ACHN (cell line): ENCODE measurements around the gene PNMA6E.

ENCODE experiments used
- DNase-seq: peaks from one replicate; pipeline ENCODE4 v3.0.0-alpha.2; 2015
- in situ Hi-C: cut with HindIII; loops from 2 replicates; pipeline ENCODE4 v1.10.0; 2017; ENCODE audit warnings: low sequenced_read_pairs, low pct_ligation_motif_present, low pct_unique_long_range_greater_than_20kb

Gene PNMA6E

DNA sequence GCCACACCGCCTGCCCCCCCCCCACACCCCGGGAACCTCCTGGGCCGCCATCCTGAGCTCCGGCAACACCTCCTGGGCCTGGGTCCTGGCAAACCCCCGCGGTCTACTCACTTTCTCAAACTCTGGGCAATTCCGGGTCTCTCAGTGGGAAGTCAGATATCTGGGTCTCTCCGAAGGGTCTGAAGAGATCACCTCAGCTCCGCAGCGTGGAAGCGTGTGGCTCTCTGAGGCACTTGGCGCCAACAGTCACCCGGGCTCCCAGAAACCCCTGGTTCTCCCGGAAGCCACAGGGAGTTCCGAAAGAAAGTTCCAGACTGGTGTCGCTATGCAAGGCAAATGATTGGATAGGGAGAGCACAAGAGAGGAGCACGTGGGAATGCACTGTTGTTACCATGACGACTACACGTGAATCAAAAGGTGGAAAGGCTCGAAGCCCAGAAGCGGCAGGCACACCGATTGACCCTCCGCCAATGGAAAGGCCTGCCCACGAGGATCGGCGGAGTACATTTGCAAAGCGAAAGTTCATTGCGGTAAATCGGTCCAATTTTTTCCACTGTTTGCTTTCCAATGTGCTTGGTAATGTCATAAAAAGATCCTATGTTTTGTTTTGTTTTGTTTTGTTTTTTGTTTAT, at the start of gene PNMA6E:
Gene PNMA6E (minus strand): TSS at position 218 of the 632 bp plus-strand sequence. CDS start 2,501 bp downstream, outside the sequence.
- in situ Hi-C loops: no loop called here
- DNase-seq: no peak

DNA sequence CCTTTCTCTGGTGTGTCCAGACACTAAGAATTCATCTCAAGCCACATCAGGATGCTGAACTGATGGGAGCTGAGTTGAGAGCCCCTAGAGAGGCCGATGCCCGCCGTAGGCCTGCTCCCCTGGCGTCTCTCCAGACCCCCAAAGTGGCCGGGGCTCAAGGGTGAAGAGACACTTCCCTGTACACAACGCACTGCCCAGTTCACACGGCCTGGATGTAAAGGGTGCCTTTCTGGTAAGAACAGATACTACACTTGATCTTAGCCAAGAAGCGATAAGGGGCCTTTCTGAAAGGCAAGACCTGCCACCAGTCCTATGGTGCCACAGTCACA, 49.8 kb upstream of the PNMA6E start:
- DNase-seq: no peak
- in situ Hi-C loops: no loop called here

DNA sequence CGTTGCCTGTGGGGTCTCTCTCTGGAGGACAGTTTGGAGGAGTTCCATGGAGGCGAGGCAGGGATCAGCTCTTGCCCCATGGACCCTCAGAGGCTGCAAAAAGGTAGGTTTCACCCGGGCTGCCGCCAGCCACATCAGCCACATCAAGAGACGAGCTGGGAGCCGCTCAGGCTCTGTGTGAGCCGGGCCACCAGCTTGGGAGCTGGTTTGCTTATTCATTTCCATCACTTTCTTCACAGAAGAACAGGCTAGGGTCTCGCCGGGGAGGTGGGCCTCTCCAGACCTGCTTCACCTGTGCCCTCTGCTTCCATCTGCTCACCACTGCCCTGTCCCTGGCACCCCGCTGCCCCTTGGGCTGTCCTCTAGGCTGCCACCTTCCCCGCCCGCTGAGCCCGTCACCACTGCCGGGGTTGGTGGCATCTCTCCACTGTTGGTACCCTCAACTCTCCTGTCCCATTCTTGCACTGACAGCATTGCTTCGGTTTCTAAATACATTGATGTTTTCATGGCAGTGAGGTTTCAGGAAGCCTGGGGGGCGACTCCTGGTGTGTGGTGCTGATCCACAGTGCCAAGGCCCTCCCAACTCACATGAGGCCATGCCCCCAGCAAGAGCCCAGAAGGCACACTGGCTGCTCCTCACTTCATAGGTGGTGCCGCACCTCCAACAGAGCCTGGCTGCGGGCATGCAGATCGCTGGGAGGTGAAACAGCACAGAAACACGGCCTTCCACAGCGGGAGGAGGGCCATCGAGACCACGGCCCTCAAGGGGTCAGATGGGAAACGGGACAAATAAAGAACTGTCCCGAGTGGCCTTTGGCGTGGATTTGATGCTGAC, 49.2 kb upstream of the PNMA6E start:
- DNase-seq: no peak
- in situ Hi-C loops: no loop called here

DNA sequence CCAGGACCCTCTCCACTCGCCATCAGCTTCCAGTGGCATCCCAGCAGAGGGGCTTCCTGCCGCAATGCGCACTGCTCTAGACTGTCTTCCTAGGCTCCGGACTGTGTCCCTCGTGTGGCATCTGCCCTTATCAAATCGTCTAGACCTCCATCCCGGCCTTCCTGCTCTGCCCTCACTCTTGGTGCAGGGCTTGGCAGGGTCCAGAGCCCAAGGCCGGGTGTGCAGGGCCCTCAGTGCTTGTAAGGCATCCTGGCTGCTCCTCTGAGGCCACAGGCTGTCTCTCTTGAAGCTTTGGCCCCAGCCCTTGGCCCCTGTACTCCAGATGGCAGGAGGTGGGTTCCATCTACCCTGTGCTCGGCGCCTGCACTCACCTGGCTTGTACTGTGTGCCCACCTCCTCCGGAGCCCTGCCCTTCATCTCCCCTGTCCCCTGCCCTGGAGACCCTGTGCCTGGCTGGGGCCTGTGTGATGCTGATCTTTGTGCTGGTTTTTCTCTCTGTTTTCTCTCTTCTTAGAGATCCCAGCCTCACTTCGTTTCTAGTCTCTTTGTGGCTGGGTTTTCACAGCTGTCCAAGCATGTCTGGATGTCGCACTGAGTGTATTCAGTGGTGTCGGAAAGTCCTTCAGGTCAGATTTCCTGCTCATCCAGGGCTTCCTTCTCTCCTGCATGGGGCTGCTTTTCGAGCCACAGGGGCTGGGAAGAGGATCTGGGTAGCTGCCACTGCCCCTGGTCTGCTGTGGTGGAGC, 48.4 kb upstream of the PNMA6E start:
- in situ Hi-C loops: no loop called here
- no peak for DNase-seq

DNA sequence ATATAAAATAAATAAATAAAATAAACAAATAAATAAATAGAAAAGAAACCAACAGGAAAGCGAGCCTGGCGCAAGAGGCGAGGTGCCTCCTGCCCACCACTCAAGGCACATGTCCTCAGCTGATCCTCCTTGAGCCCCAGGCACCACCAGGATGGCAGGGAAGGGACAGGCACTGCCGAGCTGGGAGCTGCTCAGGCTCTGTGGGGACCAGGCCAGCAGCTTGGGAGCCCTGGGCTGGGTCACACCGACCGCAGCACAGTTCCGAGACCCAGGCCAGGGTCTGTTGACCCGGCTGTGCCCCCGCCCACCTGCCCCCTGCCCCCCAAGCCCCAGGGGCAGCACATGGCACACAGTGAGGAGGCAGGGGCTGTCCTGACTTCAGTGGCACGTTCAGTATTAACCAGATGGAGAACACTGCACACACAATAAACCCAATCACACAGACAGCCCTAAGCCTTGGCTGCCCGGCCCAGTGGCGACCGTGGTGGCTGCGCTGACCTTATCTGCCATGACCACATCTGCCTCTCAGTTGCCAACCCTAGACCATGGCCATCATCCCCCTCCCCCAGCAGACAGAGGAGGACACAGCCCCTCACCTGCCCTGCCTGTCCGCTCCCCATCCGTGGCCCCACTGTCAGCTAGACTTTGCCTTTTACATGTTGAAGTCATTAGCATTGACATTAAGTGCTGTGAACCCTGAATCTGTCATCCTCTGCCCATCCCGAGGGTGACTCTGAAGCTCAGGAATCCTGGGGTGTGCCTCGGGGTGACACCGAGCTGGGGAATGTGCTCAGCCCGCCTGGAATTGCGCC, 47.6 kb upstream of the PNMA6E start:
- DNase-seq: no peak
- in situ Hi-C loops: no loop called here

DNA sequence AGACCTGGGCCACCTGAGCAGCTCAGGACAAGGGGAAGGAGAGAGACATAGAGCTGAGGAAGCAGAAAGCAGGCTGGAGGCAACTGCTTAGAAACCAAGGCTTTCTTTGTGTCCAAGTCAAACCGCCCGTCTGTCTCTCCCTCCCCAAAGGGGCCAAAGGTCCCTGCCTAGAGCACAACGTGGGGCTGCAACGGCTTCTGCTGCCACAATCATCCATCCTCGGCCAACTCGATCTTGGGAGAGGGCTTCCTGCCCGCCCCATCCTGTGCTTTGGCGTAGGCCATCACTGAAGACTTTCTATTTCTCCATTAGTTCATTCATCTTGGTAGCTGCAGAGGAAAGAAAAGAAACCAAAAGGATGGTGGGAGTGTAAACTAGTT, 46.4 kb upstream of the PNMA6E start:
- DNase-seq: no peak
- in situ Hi-C loops: no loop called here

DNA sequence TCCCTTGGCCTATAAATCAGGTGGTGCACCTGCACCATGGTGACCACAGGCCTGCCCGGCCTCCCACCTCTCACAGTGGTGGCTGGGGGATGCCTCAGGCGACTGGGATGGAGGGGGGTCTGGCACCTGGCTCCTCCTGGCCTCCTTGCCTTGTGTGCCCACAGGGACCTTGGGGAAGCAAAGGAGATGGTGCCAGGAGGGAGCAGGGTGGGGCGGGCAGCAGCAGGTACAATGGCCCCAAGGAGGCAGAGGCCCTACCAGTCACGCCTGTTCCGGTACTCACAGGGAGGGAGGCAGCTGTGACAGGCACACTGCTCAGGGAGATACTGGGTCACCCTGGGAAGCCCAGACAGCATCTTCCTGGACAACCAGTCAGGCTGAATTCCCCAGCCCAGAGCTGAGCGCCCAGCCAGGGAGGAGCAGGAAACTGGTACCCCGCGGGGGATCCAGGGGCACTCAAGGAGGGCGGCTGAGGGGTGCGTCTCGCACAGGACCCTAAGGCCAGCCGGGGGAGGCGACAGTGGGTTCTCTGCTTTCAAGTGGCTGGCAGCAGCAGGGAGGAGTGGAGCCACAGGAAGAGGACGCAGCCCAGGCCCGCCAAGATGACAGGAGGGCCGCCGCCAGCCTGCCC, 45.9 kb upstream of the PNMA6E start:
- in situ Hi-C loops: no loop called here
- no peak for DNase-seq

DNA sequence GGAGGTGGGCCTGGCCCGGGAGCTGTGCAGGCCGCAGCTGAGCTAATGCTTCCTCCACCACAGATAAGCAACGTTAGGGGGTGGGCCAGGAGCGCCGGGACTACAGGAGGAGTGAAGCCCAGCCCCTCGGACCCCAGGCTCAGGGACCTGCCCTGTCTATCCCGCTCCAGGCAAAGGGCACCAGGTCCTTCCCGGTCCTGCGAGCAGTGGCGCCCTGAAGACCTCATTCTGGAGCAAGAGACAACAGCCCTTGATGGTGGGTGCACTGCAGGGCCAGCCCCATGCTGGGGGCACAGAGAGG, 45.4 kb upstream of the PNMA6E start:
- in situ Hi-C loops: no loop called here
- no peak for DNase-seq

DNA sequence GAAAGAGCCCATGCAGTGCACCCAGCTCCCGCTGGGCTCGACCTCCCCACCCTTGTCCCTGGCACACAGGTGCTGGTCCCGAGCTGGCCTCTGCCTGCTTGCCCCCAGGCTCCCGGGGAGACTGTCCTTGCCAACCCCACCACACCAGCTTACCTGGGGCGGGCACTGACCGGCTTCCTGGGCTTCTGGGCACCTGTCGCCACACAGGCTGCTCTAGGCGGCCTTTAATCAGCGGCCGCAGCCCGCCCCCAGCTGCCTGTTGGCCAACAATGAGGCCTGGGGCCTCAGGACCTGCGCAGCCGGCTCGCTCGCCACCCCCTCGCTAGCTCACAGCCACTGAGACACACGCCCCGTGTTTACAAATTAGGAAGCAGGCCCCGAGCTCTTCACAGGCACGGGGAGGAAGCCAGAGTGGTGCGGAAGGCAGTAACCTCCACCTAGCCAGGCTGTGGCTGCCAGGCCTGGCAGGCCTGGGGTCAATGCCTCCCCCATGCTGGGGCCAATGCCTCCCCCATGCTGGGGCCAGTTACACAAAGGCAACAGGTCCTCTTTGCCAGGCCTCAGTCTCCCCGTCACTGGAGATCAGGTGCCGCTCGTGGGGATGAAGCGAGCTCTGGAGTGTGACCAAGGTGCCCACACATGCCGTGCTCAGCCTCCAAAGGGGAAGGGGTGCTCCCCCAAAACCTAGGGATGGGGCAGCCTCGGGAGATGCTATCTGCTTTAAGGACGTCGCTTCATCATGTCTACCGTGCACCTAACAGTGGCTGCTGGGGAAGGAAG, 44.9 kb upstream of the PNMA6E start, which contains the start of gene TREX2:
Gene TREX2 (minus strand): TSS at position 201 of the 780 bp plus-strand sequence. CDS start 626 bp downstream, outside the sequence.
- in situ Hi-C loops: no loop called here
- no peak for DNase-seq

DNA sequence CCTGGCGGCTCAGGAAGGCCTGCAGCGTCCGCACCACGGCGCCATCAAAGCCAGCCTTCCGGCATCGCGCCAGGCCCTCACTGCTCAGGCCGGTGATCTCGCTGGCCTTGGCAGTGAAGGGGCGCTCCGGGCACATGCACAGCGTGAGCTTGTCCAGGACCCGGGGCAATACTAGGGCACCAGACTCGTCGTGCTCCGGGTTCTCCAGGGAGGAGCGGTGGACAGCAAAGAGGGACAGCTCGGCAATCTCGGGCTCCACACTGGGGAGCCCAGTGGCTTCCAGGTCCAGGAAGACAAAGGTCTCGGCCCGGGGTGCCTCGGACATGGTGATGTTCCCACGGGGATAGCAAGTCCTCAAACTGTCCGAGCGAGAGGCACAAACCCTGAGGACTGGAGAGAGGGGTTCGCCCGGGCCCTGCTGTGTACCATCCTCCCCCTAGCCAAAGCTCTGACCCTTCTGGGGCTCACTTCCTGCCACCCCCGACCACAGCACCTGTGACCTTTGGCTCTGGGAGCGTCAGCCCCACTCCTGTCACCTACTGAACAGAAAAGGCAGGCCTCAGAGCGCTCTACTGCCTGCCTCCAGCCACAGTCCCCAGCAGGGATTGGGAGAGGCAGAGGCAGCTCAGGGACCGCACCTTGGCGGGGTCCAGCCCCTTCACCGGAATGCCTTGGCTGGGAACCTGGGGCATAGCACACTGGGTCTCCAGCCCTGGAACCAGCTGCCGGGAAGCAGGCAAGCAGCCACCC, 44.1 kb upstream of the PNMA6E start:
- DNase-seq: no peak
- in situ Hi-C loops: no loop called here

DNA sequence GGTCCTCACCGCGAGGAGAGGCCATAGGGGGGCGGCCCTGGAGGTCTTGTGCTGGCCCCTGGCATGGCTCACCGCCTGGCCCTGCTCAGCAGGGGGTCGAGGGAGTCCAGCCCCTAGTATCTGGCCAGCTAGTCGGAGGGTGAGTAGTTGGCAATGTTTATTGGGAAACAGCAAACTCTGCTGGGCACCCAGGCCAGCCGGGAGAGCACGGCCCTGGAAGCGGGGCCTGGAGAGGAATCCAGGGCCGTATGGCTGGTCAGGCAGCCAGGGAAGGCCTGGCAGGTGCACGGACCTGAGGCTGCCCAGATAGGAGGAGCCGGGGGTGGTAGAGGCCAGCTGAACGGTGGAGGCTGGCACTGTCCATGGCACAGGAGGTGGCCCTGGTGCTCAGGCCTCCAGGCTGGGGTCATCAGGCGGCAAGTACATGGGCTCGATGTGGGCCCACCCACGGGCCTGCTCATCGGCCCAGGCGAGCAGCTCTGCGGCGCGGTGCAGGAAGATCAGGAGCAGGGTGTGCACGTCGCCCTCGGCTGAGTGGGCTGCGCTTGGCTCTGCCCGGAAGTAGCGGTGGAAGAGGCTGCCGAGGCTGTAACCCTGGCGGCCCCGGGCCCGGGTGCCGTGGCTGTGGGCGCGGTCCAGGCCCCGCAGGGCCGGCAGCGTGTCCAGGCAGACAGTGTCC, 43.3 kb upstream of the PNMA6E start:
- DNase-seq: no peak
- in situ Hi-C loops: no loop called here

DNA sequence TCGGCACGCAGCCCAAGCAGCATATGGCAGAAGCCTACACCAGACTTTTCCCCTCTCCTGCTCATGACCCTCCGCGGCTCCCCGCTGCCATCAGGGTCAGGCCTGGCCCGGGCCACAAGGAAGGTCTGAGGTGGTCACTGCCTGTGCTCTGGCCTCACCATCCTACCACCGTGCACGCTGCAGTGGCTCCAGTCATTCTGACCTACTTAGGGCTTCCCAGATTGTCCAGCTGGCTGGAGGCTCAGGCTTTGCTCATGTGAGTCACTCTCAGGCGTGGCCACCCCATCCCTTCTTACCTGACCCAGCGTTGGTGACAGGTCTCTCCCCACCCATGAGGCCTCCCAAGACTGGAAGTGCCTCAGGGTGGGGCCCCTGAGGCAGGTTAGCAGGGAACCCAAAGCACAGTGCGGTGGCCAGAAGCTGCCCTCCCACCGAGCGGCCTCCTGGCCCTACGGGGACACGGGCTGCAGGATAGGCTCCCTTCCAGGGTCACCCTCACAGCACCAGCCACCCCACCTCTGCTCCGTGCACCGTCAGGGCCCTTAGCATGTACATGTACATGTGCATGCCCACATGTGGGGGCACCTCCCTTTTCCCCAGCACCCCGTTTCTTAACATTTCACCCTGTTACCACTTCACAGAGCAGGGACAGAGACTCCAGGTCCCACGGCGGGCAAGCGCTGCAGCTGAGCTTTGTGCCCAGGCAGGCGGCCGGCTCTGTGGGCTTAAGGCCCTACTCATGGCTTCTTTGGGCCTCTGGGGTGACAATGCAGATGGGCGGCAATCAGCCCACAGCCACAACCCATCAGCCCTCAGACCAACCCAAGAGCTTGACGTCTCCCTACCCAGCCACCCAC, 42.6 kb upstream of the PNMA6E start:
- no peak for DNase-seq

DNA sequence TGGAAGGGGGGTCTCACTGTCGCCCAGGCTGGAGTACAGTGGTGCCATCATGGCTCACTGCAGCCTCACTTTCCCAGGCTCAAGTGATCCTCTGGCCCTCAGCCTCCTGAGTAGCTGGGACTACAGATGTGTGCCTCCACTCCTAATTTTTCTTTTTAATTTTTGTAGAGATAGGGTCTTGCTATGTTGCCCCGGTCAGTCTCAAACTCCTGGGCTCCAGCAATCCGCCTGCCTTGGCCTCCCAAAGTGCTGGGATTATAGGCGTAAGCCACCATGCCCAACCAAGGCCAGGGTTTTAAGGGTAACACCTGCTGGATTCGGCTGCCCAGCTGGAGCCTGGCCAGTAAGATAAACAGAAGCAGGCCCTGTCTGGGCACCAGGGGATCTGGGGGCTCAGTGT, 41.3 kb upstream of the PNMA6E start:
- DNase-seq: no peak
- in situ Hi-C loops: no loop called here

More for the DNA sequence above, 42.6 kb upstream of the PNMA6E start:
- in situ Hi-C loops: no loop called here

DNA sequence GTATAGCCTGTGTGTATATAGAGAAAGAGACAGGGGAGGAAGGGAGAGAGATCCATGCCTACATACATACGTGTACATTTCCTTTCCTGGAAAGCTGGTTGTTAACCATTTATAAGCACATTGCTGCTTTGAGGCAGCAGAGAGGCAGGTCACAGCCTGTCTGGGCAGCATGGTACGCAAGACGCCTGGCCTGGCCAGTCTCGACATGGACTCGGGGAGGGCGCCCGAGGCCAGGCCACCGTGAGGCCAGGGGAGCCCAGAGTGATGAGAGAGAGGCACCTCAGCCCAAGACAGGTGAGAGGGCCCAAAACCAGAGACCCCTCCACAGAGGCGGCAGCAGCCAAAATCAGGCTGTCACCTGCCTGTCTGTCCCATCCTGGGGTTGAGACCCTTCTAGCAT, 40.8 kb upstream of the PNMA6E start:
- in situ Hi-C loops: no loop called here
- no peak for DNase-seq

DNA sequence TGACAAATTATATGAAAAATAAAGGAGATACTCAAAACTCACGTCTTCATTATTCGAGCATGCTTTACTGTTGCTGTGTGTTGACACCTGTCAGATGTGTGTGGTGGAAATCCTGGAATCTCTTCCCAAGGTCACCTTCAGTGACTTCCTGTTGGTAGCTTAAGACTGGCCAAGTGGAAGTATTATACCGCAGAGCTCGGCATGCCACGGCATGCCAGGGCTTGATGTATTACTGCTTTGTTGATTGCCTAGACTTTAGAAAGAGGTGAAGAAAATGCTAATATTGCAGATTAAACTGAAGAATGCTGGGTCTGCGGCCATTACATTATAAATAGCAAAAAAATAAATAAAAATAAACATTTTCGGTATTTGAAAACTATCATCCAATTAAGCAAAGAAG, 40.1 kb upstream of the PNMA6E start:
- in situ Hi-C loops: no loop called here
- no peak for DNase-seq
